ENCODE data around the gene ADAMTS18.

ADAMTS18 gene

GRCh38 chr16:77433146-77433545, 1.7 kb downstream of the ADAMTS18 start:
- no peak for TF ChIP-seq CTCF (IDR thresholded peaks at IDR 0.05; ENCODE audit: insufficient read depth, missing control alignments)
- no peak for DNase-seq (ENCODE audit: insufficient read length, low spot score)
- no peak for FAIRE-seq

GRCh38 chr16:77432264-77432663, 2.6 kb downstream of the ADAMTS18 start:
- no peak for TF ChIP-seq CTCF (IDR thresholded peaks at IDR 0.05; ENCODE audit: insufficient read depth, missing control alignments)
- DNase-seq (ENCODE audit: insufficient read length, low spot score) (no peak), FAIRE-seq (no peak)

- FAIRE-seq: no peak
- DNase-seq (ENCODE audit: insufficient read length, low spot score): no peak
- TF ChIP-seq CTCF (IDR thresholded peaks at IDR 0.05; ENCODE audit: insufficient read depth, missing control alignments): no peak
Observed at GRCh38 chr16:77430787-77431585, 3.8 kb downstream of the ADAMTS18 start.

GRCh38 chr16:77430360-77430759, 4.5 kb downstream of the ADAMTS18 start:
- no peak for FAIRE-seq
- no peak for DNase-seq (ENCODE audit: insufficient read length, low spot score)
- no peak for TF ChIP-seq CTCF (IDR thresholded peaks at IDR 0.05; ENCODE audit: insufficient read depth, missing control alignments)

- no peak for TF ChIP-seq CTCF (IDR thresholded peaks at IDR 0.05; ENCODE audit: insufficient read depth, missing control alignments)
- no peak for DNase-seq (ENCODE audit: insufficient read length, low spot score)
- FAIRE-seq: no peak
Observed at GRCh38 chr16:77424871-77425604, 9.8 kb downstream of the ADAMTS18 start.

GRCh38 chr16:77422196-77422784, 12.5 kb downstream of the ADAMTS18 start:
- FAIRE-seq: no peak

More at GRCh38 chr16:77422196-77422784, 12.5 kb downstream of the ADAMTS18 start:
- no peak for TF ChIP-seq CTCF (IDR thresholded peaks at IDR 0.05; ENCODE audit: insufficient read depth, missing control alignments)
- no peak for DNase-seq (ENCODE audit: insufficient read length, low spot score)

Data from D721Med (cell line).